SK-N-SH (cell line): Measurements from ENCODE around the gene ZNF385C. TPM values are rescaled to one million over a fixed set of nuclear protein-coding genes. Genes with fewer than 3 reads are reported as not detected.

ENCODE experiments used
- EP300 ChIP-seq, 2 experiments: IDR thresholded peaks; 2 replicates each; pipeline versions ENCODE4 v1.4.0 to v1.6.1; 2012; ENCODE audit warnings: borderline replicate concordance in 1 of 2, low read depth in 1 of 2, low read length in 1 of 2
- FOXM1 ChIP-seq: IDR thresholded peaks from 2 replicates; pipeline ENCODE4 v1.4.0; 2012; ENCODE audit warnings: low read depth, mild to moderate bottlenecking
- GABPA ChIP-seq: IDR thresholded peaks from 2 replicates; pipeline ENCODE4 v1.4.0; 2012; ENCODE audit warnings: low read depth, mild to moderate bottlenecking
- MEF2A ChIP-seq: IDR thresholded peaks from 2 replicates; pipeline ENCODE4 v1.4.0; 2012; ENCODE audit warnings: low read depth, borderline replicate concordance
- NRF1 ChIP-seq: IDR thresholded peaks from 2 replicates; pipeline ENCODE4 v1.6.1; 2012; ENCODE audit warnings: low read depth, mild to moderate bottlenecking, low read length
- POLR2AphosphoS5 ChIP-seq: IDR thresholded peaks from 2 replicates; pipeline ENCODE4 v1.6.1; 2012; ENCODE audit warnings: low read depth, low read length
- RCOR1 ChIP-seq: fragments of 150-350 bp; IDR thresholded peaks from 2 replicates; pipeline ENCODE4 v1.6.1; 2017; ENCODE audit warnings: antibody characterized with exemption, low read length
- RXRA ChIP-seq: IDR thresholded peaks from 2 replicates; pipeline ENCODE4 v1.4.0; 2012; ENCODE audit warnings: low read depth, mild to moderate bottlenecking, borderline replicate concordance
- SIN3A ChIP-seq: IDR thresholded peaks from 2 replicates; pipeline ENCODE4 v1.6.1; 2012; ENCODE audit warnings: low read depth, mild to moderate bottlenecking, low read length, moderate library complexity, borderline replicate concordance
- SMC3 ChIP-seq: IDR thresholded peaks from 2 replicates; pipeline ENCODE4 v1.6.1; 2012; ENCODE audit warnings: low read depth, low read length, improper control_type of control experiment
- TAF1 ChIP-seq: IDR thresholded peaks from 2 replicates; pipeline ENCODE4 v1.6.1; 2012; ENCODE audit warnings: low read depth, mild to moderate bottlenecking, low read length, moderate library complexity, borderline replicate concordance
- TCF12 ChIP-seq: IDR thresholded peaks from 2 replicates; pipeline ENCODE4 v1.4.0; 2012
- TEAD4 ChIP-seq: IDR thresholded peaks from 2 replicates; pipeline ENCODE4 v1.4.0; 2012; ENCODE audit warnings: mild to moderate bottlenecking, borderline replicate concordance; ENCODE audit not compliant: insufficient read depth
- YY1 ChIP-seq: IDR thresholded peaks from 2 replicates; pipeline ENCODE4 v1.4.0; 2012; ENCODE audit warnings: low read depth, mild to moderate bottlenecking
- polyA plus RNA-seq, 3 experiments: library from polyadenylated mRNA; depleted of rRNA; stranded (reverse); fragments of >200 nt; gene quantifications; 2 replicates each; pipeline ENCODE4 v1.2.3, GENCODE V29; 2012
- TF ChIP-seq, protein P1 (sequence below): IDR thresholded peaks from 2 replicates; pipeline ENCODE4; 2012
- TF ChIP-seq, protein P2 (sequence below): IDR thresholded peaks from 2 replicates; pipeline ENCODE4 v1.4.0; 2012; ENCODE audit warnings: low read depth
- TF ChIP-seq, protein P3 (sequence below): IDR thresholded peaks from 2 replicates; pipeline ENCODE4 v1.6.1; 2012; ENCODE audit warnings: mild to moderate bottlenecking, low read depth, low read length, moderate library complexity
- TF ChIP-seq, protein P4 (sequence below): IDR thresholded peaks from 2 replicates; pipeline ENCODE4 v1.4.0; 2012; ENCODE audit warnings: low read depth, borderline replicate concordance
- TF ChIP-seq, protein P5 (sequence below): fragments of 200-600 bp; sonication (generic); IDR thresholded peaks from 2 replicates; pipeline ENCODE4 v1.6.1; 2017; ENCODE audit warnings: antibody characterized with exemption, mild to moderate bottlenecking, moderate library complexity

ZNF385C gene
- polyA plus RNA-seq, 1 of the 3 experiments (the other 2 are of a cell fraction), result 0.05 TPM

DNA sequence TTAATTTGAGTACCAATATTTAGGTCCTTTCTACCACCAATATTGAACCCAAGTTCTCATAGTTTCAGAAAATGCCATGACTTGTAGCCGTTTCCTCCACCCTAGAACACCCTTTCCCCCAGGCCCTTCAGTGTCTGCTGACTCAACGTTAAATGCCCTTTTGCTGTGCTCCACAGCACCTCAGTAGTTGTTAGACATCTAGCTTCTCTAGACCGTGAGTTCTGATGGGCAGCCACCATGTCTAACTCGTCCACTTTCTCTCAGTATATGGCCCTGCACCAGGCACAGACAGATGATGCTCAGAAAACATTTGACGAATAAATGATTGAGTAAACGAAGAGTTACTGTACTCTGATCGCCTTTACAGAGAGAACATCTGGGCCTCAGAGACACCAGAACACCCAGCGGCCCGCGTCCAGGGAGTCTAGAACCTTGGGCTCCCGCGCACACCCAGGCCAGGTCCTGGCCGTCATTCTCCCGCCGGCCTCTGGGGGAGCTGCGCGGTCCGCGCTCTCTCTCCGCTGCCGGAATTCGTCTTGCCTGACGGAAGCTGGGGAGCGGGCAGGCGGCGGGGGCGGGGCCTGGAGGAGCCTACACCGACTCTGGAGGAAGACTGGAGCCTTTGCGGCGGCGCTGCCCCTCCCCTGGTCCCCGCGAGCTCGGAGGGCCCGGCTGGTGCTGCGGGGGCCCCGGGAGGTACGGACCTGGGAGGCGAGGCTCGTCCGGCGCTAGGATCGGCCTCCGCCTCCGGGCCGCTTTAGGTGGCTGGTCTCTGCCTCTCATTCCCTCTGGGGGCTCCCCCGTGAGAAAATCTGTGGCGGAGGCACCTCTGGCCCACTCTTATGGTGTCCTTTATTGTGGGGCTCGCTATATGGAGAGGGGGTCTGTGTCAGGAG lies 78.5 kb downstream of the ZNF385C start, which contains the start of gene NKIRAS2 (continued):
- TF ChIP-seq POLR2AphosphoS5, result peak; percentile 79
- TF ChIP-seq, protein P1, sequence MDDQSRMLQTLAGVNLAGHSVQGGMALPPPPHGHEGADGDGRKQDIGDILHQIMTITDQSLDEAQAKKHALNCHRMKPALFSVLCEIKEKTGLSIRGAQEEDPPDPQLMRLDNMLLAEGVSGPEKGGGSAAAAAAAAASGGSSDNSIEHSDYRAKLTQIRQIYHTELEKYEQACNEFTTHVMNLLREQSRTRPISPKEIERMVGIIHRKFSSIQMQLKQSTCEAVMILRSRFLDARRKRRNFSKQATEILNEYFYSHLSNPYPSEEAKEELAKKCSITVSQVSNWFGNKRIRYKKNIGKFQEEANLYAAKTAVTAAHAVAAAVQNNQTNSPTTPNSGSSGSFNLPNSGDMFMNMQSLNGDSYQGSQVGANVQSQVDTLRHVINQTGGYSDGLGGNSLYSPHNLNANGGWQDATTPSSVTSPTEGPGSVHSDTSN, result peak; percentile 17; the same call in 1 of the 2 replicates
- peak; percentile 25; the same call in 1 of the 2 replicates for TF ChIP-seq TCF12
- TF ChIP-seq FOXM1, result no peak
- TF ChIP-seq, protein P2, sequence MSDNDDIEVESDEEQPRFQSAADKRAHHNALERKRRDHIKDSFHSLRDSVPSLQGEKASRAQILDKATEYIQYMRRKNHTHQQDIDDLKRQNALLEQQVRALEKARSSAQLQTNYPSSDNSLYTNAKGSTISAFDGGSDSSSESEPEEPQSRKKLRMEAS, result peak; percentile 80
- TF ChIP-seq, protein P3, sequence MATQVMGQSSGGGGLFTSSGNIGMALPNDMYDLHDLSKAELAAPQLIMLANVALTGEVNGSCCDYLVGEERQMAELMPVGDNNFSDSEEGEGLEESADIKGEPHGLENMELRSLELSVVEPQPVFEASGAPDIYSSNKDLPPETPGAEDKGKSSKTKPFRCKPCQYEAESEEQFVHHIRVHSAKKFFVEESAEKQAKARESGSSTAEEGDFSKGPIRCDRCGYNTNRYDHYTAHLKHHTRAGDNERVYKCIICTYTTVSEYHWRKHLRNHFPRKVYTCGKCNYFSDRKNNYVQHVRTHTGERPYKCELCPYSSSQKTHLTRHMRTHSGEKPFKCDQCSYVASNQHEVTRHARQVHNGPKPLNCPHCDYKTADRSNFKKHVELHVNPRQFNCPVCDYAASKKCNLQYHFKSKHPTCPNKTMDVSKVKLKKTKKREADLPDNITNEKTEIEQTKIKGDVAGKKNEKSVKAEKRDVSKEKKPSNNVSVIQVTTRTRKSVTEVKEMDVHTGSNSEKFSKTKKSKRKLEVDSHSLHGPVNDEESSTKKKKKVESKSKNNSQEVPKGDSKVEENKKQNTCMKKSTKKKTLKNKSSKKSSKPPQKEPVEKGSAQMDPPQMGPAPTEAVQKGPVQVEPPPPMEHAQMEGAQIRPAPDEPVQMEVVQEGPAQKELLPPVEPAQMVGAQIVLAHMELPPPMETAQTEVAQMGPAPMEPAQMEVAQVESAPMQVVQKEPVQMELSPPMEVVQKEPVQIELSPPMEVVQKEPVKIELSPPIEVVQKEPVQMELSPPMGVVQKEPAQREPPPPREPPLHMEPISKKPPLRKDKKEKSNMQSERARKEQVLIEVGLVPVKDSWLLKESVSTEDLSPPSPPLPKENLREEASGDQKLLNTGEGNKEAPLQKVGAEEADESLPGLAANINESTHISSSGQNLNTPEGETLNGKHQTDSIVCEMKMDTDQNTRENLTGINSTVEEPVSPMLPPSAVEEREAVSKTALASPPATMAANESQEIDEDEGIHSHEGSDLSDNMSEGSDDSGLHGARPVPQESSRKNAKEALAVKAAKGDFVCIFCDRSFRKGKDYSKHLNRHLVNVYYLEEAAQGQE, result no peak
- TF ChIP-seq YY1, result peak; percentile 63; the same call in 1 of the 2 replicates
- peak; percentile 92 for TF ChIP-seq TAF1
- no peak for TF ChIP-seq RXRA
- TF ChIP-seq EP300 (IDR thresholded peaks at IDR 0.05; ENCODE audit: borderline replicate concordance in 1 of 2, low read depth in 1 of 2, low read length in 1 of 2), result peak in 1 of 2 experiments; percentile 19; a peak in 1 of 4 replicates
- TF ChIP-seq, protein P4, sequence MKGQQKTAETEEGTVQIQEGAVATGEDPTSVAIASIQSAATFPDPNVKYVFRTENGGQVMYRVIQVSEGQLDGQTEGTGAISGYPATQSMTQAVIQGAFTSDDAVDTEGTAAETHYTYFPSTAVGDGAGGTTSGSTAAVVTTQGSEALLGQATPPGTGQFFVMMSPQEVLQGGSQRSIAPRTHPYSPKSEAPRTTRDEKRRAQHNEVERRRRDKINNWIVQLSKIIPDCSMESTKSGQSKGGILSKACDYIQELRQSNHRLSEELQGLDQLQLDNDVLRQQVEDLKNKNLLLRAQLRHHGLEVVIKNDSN, result no peak
- peak; percentile 94 for TF ChIP-seq GABPA
- 0 out of 2 replicates have a peak, but pooled peaks have one; percentile 35 for TF ChIP-seq NRF1
- TF ChIP-seq, protein P5, sequence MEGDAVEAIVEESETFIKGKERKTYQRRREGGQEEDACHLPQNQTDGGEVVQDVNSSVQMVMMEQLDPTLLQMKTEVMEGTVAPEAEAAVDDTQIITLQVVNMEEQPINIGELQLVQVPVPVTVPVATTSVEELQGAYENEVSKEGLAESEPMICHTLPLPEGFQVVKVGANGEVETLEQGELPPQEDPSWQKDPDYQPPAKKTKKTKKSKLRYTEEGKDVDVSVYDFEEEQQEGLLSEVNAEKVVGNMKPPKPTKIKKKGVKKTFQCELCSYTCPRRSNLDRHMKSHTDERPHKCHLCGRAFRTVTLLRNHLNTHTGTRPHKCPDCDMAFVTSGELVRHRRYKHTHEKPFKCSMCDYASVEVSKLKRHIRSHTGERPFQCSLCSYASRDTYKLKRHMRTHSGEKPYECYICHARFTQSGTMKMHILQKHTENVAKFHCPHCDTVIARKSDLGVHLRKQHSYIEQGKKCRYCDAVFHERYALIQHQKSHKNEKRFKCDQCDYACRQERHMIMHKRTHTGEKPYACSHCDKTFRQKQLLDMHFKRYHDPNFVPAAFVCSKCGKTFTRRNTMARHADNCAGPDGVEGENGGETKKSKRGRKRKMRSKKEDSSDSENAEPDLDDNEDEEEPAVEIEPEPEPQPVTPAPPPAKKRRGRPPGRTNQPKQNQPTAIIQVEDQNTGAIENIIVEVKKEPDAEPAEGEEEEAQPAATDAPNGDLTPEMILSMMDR, result peak; percentile 82
- no peak for TF ChIP-seq RCOR1
- TF ChIP-seq TEAD4, result no peak
- TF ChIP-seq MEF2A, result no peak
- no peak for TF ChIP-seq SMC3
- peak; percentile 85; the same call in 1 of the 2 replicates for TF ChIP-seq SIN3A
